Stimulated activated CD8-positive, alpha-beta memory T cell treated with anti-CD3 and anti-CD28 coated beads, Interleukin-12 subunit alpha, Interleukin-12 subunit beta, amount 100 ng/mL, for 4 hours (primary cell): ENCODE data around the gene SYCP3.

Experiments used
- DNase-seq: peaks from one replicate; pipeline ENCODE4 v3.0.0-alpha.2; 2020; ENCODE audit warnings: low read depth

SYCP3 gene

GRCh38 chr12:101738920-101739665, at the start of gene SYCP3:
Gene SYCP3, minus strand, starts transcription at chr12:101739462. Its CDS starts 1,527 bp downstream, at chr12:101737935.
- no peak for DNase-seq

DNA sequence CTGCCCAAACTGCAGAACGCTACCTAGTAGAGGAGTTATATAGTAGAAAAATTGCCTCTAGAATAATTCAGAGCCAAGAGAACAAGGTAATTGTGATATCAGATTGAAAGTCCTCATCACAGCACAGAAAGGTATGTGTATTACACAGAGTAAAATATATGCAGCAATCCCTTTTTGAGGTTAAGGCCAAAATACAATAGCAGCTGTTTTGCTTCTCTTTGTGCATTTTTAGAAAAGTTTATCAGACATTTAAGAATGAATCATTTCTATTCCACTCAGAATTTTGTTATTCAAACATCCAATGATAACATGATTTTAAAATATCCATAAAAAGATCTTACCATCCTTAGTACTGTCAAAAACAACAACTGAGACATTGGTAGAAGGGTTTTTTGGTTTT, 46.4 kb upstream of the SYCP3 start:
- no peak for DNase-seq

DNA sequence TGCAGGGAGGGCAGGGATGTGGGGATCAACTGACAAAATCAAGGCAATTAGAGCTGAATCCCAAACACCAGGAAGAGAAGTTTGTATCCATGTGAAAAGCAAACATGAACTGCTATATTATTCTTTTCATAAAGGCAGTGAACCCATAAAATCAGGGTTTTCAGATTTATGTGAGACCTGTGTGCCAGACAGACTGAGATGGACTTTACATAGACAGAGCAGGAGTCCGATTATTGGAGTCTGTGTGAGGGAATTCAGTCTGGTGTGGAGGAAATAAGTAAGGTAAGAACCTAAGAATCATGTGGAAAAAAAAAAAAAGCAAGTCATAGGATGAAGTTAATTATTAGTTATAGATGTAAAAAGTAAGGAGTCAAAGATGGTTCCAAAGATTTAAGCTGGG, 45.1 kb upstream of the SYCP3 start:
- DNase-seq: no peak

- DNase-seq: no peak
Measured at GRCh38 chr12:101783838-101784237, 44.6 kb upstream of the SYCP3 start.

DNA sequence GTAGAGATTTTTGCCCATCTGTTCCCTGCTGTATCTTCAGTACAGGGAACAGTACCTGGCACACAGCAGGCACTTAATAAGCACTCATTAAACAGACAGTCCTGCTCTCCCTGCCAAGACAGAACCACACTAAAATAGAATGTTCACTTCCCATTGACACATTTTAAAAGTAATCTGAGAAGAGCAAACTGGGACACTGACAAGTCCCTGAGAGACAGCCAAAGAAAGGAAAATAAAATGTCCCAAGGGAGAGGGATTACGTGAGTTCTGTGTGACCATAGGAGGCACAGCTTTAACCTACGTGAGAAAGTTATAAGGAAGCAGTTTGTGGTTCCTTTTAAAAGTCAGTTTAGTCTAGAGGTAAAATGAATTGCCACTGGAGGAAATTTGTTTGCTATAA, 43.9 kb upstream of the SYCP3 start:
- DNase-seq: no peak

DNA sequence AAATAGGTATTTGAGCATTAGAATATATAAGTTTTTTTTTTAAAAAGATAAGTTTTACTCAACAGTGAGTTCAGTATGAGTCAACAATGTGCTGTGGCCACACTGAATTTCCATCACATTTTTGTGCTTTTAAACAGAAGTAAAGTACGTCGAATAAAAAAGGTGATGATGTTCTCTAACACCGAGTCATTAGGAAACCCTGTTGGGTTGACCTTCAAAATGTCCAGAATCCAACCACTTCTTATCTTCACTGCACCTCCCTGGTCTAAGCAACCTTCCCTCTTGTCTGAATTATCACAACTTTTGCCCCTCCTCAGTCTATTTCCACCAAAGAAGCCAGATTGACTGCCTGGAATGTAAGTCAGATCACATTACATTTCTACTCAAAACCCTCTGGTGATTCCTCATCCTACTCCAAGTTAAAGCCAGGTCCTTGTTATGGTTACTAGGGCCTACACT, 43.0 kb upstream of the SYCP3 start:
- no peak for DNase-seq

DNA sequence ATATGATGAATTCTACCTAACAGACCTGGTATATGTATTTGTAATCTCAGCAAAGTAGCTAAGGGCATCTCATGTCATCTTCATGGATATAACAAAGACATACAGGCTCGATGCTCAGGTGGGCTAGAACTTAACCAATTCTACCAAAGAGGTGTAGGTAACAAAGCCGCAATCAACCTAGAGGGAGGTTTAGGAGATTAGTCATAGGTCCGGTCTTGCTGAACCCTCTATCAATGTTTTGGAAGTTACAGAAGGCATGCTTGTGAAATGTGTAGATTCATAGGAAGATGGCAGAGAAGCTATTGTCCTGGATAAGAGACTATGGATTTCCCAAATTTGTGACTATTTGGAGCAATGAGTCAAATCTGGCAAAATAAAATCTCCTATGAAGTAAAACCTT, 42.6 kb upstream of the SYCP3 start:
- no peak for DNase-seq

GRCh38 chr12:101780599-101780998, 41.3 kb upstream of the SYCP3 start:
- no peak for DNase-seq

GRCh38 chr12:101779626-101780025, 40.4 kb upstream of the SYCP3 start:
- DNase-seq: no peak

DNA sequence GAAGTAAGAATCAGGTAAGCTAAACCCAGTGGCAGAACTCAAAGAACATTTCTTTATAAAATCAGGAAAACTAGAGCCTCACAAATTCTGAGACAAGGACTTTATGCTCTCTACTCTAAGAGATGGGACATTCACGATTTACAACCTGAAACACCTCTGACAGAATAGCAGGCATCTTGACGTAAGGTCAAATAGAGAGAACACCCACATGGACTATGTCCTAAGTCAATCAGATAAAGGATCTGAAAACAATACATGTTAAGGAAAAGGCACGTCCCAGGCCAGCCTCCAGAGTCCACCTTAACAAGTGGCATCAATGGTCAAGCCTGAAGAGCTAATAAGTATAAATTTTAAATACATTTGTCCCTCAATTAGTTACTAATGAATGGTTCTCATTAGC, 39.9 kb upstream of the SYCP3 start:
- DNase-seq: no peak

GRCh38 chr12:101777978-101778377, 38.7 kb upstream of the SYCP3 start:
- no peak for DNase-seq

- DNase-seq: no peak
Measured at GRCh38 chr12:101777485-101777884, 38.2 kb upstream of the SYCP3 start.

- DNase-seq: no peak
Measured at GRCh38 chr12:101775816-101776215, 36.6 kb upstream of the SYCP3 start.

- peak; percentile 24 for DNase-seq
Measured at GRCh38 chr12:101773650-101774162, 34.4 kb upstream of the SYCP3 start.

- no peak for DNase-seq
Measured at GRCh38 chr12:101772012-101772775, 32.9 kb upstream of the SYCP3 start.

- no peak for DNase-seq
Measured at GRCh38 chr12:101769865-101770264, 30.6 kb upstream of the SYCP3 start.

DNA sequence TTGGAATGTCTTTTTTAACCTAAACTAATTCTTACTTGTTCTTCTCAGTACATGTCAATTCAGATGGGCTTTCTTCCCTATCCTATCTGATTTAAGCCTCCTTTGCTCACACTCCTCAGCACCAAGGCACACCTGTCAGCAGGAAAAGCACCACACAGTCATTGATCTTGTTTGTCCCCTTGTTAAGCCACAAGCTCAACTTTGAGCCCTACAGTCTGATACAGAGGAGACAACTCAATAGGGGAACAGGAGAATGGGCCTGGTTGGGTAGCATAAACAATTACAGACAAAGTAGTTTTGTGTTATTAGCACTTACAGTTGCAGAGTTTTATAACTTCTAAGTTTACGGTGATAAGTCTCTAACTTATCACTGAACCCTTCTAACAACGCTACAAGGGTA, 29.5 kb upstream of the SYCP3 start:
- DNase-seq: no peak

GRCh38 chr12:101767537-101767936, 28.3 kb upstream of the SYCP3 start:
- DNase-seq: no peak

DNA sequence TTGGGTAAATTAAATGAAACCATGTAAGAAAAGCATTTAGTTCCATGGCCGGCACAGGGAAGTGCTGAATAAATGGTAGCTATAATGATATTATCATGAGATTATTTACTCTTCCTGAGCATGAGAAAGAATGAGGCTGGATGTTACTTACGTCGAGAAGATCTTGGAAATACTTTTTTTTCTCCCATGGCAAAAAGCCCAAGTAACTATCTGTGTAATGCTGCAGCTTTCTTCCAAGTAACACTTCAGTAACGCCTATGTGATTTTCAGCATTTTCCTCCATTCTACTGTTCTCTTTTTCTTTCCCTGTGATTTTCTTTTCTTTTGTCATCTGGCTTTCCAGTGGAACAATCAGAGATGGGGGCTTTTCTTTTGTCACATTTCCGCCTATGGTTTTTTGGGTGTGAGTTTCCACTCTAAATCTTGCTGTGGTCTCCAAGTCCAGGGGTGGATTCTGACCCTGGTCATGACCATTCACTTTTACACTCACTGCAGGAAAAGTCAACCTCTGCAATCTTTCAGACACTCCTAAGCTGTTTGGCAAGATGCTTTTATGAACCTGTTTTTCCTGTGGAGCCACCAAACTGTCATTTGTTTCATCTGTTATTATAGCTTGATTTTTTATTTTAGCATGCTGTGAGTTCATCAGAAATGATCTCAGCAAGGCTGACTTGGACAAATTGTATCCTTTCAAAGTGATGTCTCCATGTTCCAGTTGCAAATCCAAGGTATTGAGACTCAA, 25.0 kb upstream of the SYCP3 start:
- no peak for DNase-seq

DNA sequence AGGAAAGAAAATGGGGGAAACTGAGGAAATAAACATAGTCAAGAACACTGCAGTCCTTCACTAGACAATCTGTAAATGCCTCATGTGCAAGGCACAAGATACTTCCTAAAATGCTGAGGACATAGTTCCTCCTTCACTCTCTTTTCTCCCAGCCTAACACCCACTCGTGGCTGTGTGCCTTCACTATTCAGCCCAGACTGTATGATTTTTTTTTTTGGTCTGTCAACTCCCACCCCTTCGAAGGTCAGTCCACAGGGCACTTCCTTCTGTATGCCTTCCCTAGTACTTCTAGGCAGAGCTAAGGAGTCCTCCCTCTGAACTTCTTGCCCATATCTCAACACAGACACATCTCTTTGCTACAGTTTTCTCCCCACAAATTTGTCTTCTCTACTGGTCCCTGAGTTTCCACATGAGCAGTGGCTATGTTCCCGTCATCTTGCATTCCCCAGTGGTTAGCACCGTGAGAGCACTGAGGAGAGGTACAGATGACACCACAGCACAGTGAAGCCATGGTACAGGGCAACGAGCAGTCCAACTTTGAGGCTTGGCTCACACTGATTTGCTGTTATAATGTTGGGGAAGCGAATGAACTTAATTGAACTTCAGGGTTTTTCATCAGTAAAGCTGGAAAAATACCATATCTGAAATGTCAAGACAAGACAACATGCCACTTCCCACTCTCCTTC, 24.1 kb upstream of the SYCP3 start:
- no peak for DNase-seq

DNA sequence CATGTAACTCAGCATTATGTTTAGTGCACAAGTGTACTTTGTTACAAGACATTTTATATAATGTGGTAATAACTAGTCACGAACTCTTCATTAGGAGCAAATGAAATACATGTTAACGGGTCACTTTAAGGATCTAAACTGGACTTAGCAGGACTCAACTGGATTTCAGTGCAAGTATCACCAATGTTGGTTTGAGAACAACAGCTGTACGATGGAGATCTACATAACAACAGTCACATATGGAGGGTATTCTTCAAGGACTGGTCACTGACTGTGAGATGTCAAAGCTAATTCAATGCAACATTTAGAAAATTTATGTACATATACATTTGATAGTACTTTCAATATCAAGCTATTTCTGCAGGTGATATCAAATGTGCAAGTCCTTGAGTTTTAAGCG, 22.5 kb upstream of the SYCP3 start:
- DNase-seq: no peak

GRCh38 chr12:101761350-101761749, 22.1 kb upstream of the SYCP3 start:
- DNase-seq: no peak
